Measurements from ENCODE around the gene CNST. TPM values are rescaled to one million over a fixed set of nuclear protein-coding genes. Genes with fewer than 3 reads are reported as not detected.

CNST gene
- polyA plus RNA-seq, 1 donor, result 16.1 TPM

- no peak for DNase-seq
- H3K4me3 ChIP-seq (ENCODE audit: low read length), result no peak overlapping the region
- no peaks in the 10 kb centered on the region for H3K27me3 ChIP-seq (ENCODE audit: control insufficient read depth, insufficient read depth, low read length)
- no peak overlapping the region for H3K27ac ChIP-seq (ENCODE audit: low read length)
- no peaks in the 10 kb centered on the region for H3K9me3 ChIP-seq (ENCODE audit: control insufficient read depth, low read depth, low read length)
- no CpG with 5 or more reads among the region's 1 CpG for WGBS (ENCODE audit: insufficient coverage, low lambda C conversion rate)
- no peaks in the 10 kb centered on the region for H3K36me3 ChIP-seq (ENCODE audit: control insufficient read depth, insufficient read depth, low read length)
- no peaks in the 10 kb centered on the region for H3K4me1 ChIP-seq (ENCODE audit: control insufficient read depth, insufficient read depth, low read length)
These were observed 33.7 kb upstream of the CNST start for GRCh38 chr1:246532519-246532918.

- no peak overlapping the region for H3K4me3 ChIP-seq (ENCODE audit: low read length)
- no peaks in the 10 kb centered on the region for H3K4me1 ChIP-seq (ENCODE audit: control insufficient read depth, insufficient read depth, low read length)
- DNase-seq, result no peak
- no peak overlapping the region for H3K27ac ChIP-seq (ENCODE audit: low read length)
- H3K27me3 ChIP-seq (ENCODE audit: control insufficient read depth, insufficient read depth, low read length), result no peaks in the 10 kb centered on the region
- no peaks in the 10 kb centered on the region for H3K9me3 ChIP-seq (ENCODE audit: control insufficient read depth, low read depth, low read length)
- no peaks in the 10 kb centered on the region for H3K36me3 ChIP-seq (ENCODE audit: control insufficient read depth, insufficient read depth, low read length)
- no CpG with 5 or more reads among the region's 2 CpGs for WGBS (ENCODE audit: insufficient coverage, low lambda C conversion rate)
These were observed 32.8 kb upstream of the CNST start for GRCh38 chr1:246533371-246533905.

GRCh38 chr1:246534114-246534513 is 32.1 kb upstream of the CNST start:
- WGBS (ENCODE audit: insufficient coverage, low lambda C conversion rate), result no CpG with 5 or more reads among the region's 1 CpG
- Histone ChIP-seq H3K4me3 (ENCODE audit: low read length) (no peak overlapping the region), H3K36me3 (ENCODE audit: control insufficient read depth, insufficient read depth, low read length) (no peaks in the 10 kb centered on the region), H3K27ac (ENCODE audit: low read length) (no peak overlapping the region), H3K9me3 (ENCODE audit: control insufficient read depth, low read depth, low read length) (no peaks in the 10 kb centered on the region), H3K27me3 (ENCODE audit: control insufficient read depth, insufficient read depth, low read length) (no peaks in the 10 kb centered on the region), H3K4me1 (ENCODE audit: control insufficient read depth, insufficient read depth, low read length) (no peaks in the 10 kb centered on the region)
- DNase-seq, result no peak

- WGBS (ENCODE audit: insufficient coverage, low lambda C conversion rate), result no CpG with 5 or more reads among the region's 7 CpGs
- Histone ChIP-seq H3K36me3 (ENCODE audit: control insufficient read depth, insufficient read depth, low read length) (peaks cover 18% of the 10 kb centered on the region), H3K4me3 (ENCODE audit: low read length) (no peak overlapping the region), H3K27ac (ENCODE audit: low read length) (no peak overlapping the region), H3K9me3 (ENCODE audit: control insufficient read depth, low read depth, low read length) (no peaks in the 10 kb centered on the region), H3K27me3 (ENCODE audit: control insufficient read depth, insufficient read depth, low read length) (no peaks in the 10 kb centered on the region), H3K4me1 (ENCODE audit: control insufficient read depth, insufficient read depth, low read length) (no peaks in the 10 kb centered on the region)
- no peak for DNase-seq
These were observed 28.8 kb upstream of the CNST start for GRCh38 chr1:246537441-246537840.

- DNase-seq, result peak in 1 of 2 donors; percentile 20
- Histone ChIP-seq H3K36me3 (ENCODE audit: control insufficient read depth, insufficient read depth, low read length) (peaks cover 21% of the 10 kb centered on the region), H3K4me3 (ENCODE audit: low read length) (no peak overlapping the region), H3K9me3 (ENCODE audit: control insufficient read depth, low read depth, low read length) (no peaks in the 10 kb centered on the region), H3K27me3 (ENCODE audit: control insufficient read depth, insufficient read depth, low read length) (no peaks in the 10 kb centered on the region), H3K4me1 (ENCODE audit: control insufficient read depth, insufficient read depth, low read length) (no peaks in the 10 kb centered on the region), H3K27ac (ENCODE audit: low read length) (no peak overlapping the region)
- 60% methylated on average over 2 of the region's 3 CpGs for WGBS (ENCODE audit: insufficient coverage, low lambda C conversion rate)
These were observed 28.4 kb upstream of the CNST start for GRCh38 chr1:246537887-246538286.

GRCh38 chr1:246540738-246541491 is 25.3 kb upstream of the CNST start:
- Histone ChIP-seq H3K4me3 (ENCODE audit: low read length) (no peak overlapping the region), H3K27ac (ENCODE audit: low read length) (no peak overlapping the region), H3K36me3 (ENCODE audit: control insufficient read depth, insufficient read depth, low read length) (peaks cover 45% of the 10 kb centered on the region), H3K27me3 (ENCODE audit: control insufficient read depth, insufficient read depth, low read length) (no peaks in the 10 kb centered on the region), H3K9me3 (ENCODE audit: control insufficient read depth, low read depth, low read length) (no peaks in the 10 kb centered on the region), H3K4me1 (ENCODE audit: control insufficient read depth, insufficient read depth, low read length) (no peaks in the 10 kb centered on the region)
- no peak for DNase-seq
- 93% methylated on average over 4 of the region's 7 CpGs for WGBS (ENCODE audit: insufficient coverage, low lambda C conversion rate)

- WGBS (ENCODE audit: insufficient coverage, low lambda C conversion rate), result 100% methylated on average over 1 of the region's 1 CpG
- no peak overlapping the region for H3K27ac ChIP-seq (ENCODE audit: low read length)
- H3K4me1 ChIP-seq (ENCODE audit: control insufficient read depth, insufficient read depth, low read length), result no peaks in the 10 kb centered on the region
- no peak overlapping the region for H3K4me3 ChIP-seq (ENCODE audit: low read length)
- H3K36me3 ChIP-seq (ENCODE audit: control insufficient read depth, insufficient read depth, low read length), result peaks cover 49% of the 10 kb centered on the region
- DNase-seq, result no peak
- no peaks in the 10 kb centered on the region for H3K27me3 ChIP-seq (ENCODE audit: control insufficient read depth, insufficient read depth, low read length)
- no peaks in the 10 kb centered on the region for H3K9me3 ChIP-seq (ENCODE audit: control insufficient read depth, low read depth, low read length)
These were observed 22.3 kb upstream of the CNST start for GRCh38 chr1:246544001-246544400.

- no peak for DNase-seq
- no peaks in the 10 kb centered on the region for H3K27me3 ChIP-seq (ENCODE audit: control insufficient read depth, insufficient read depth, low read length)
- no peaks in the 10 kb centered on the region for H3K9me3 ChIP-seq (ENCODE audit: control insufficient read depth, low read depth, low read length)
- H3K4me3 ChIP-seq (ENCODE audit: low read length), result no peak overlapping the region
- peaks cover 47% of the 10 kb centered on the region for H3K36me3 ChIP-seq (ENCODE audit: control insufficient read depth, insufficient read depth, low read length)
- H3K27ac ChIP-seq (ENCODE audit: low read length), result no peak overlapping the region
- H3K4me1 ChIP-seq (ENCODE audit: control insufficient read depth, insufficient read depth, low read length), result no peaks in the 10 kb centered on the region
- WGBS (ENCODE audit: insufficient coverage, low lambda C conversion rate), result 100% methylated on average over 1 of the region's 4 CpGs
These were observed 16.6 kb upstream of the CNST start for GRCh38 chr1:246549665-246550064.

GRCh38 chr1:246550402-246550801 is 15.9 kb upstream of the CNST start:
- H3K9me3 ChIP-seq (ENCODE audit: control insufficient read depth, low read depth, low read length), result no peaks in the 10 kb centered on the region
- peaks cover 47% of the 10 kb centered on the region for H3K36me3 ChIP-seq (ENCODE audit: control insufficient read depth, insufficient read depth, low read length)
- 100% methylated on average over 1 of the region's 11 CpGs for WGBS (ENCODE audit: insufficient coverage, low lambda C conversion rate)
- H3K27me3 ChIP-seq (ENCODE audit: control insufficient read depth, insufficient read depth, low read length), result no peaks in the 10 kb centered on the region
- no peak for DNase-seq
- H3K4me3 ChIP-seq (ENCODE audit: low read length), result no peak overlapping the region
- no peaks in the 10 kb centered on the region for H3K4me1 ChIP-seq (ENCODE audit: control insufficient read depth, insufficient read depth, low read length)
- no peak overlapping the region for H3K27ac ChIP-seq (ENCODE audit: low read length)

GRCh38 chr1:246552110-246552509 is 14.1 kb upstream of the CNST start:
- DNase-seq, result no peak
- Histone ChIP-seq H3K4me3 (ENCODE audit: low read length) (no peak overlapping the region), H3K9me3 (ENCODE audit: control insufficient read depth, low read depth, low read length) (no peaks in the 10 kb centered on the region), H3K4me1 (ENCODE audit: control insufficient read depth, insufficient read depth, low read length) (no peaks in the 10 kb centered on the region), H3K36me3 (ENCODE audit: control insufficient read depth, insufficient read depth, low read length) (peaks cover 56% of the 10 kb centered on the region), H3K27ac (ENCODE audit: low read length) (no peak overlapping the region), H3K27me3 (ENCODE audit: control insufficient read depth, insufficient read depth, low read length) (no peaks in the 10 kb centered on the region)
- no CpG with 5 or more reads among the region's 6 CpGs for WGBS (ENCODE audit: insufficient coverage, low lambda C conversion rate)

GRCh38 chr1:246554201-246554600 is 12.1 kb upstream of the CNST start:
- no peaks in the 10 kb centered on the region for H3K4me1 ChIP-seq (ENCODE audit: control insufficient read depth, insufficient read depth, low read length)
- H3K27me3 ChIP-seq (ENCODE audit: control insufficient read depth, insufficient read depth, low read length), result no peaks in the 10 kb centered on the region
- no peak overlapping the region for H3K4me3 ChIP-seq (ENCODE audit: low read length)
- WGBS (ENCODE audit: insufficient coverage, low lambda C conversion rate), result 91% methylated on average over 4 of the region's 16 CpGs
- no peak for DNase-seq
- no peak overlapping the region for H3K27ac ChIP-seq (ENCODE audit: low read length)
- H3K36me3 ChIP-seq (ENCODE audit: control insufficient read depth, insufficient read depth, low read length), result peaks cover 63% of the 10 kb centered on the region
- H3K9me3 ChIP-seq (ENCODE audit: control insufficient read depth, low read depth, low read length), result no peaks in the 10 kb centered on the region
